ENCODE measurements around the gene POU3F3.

The POU3F3 gene

DNA sequence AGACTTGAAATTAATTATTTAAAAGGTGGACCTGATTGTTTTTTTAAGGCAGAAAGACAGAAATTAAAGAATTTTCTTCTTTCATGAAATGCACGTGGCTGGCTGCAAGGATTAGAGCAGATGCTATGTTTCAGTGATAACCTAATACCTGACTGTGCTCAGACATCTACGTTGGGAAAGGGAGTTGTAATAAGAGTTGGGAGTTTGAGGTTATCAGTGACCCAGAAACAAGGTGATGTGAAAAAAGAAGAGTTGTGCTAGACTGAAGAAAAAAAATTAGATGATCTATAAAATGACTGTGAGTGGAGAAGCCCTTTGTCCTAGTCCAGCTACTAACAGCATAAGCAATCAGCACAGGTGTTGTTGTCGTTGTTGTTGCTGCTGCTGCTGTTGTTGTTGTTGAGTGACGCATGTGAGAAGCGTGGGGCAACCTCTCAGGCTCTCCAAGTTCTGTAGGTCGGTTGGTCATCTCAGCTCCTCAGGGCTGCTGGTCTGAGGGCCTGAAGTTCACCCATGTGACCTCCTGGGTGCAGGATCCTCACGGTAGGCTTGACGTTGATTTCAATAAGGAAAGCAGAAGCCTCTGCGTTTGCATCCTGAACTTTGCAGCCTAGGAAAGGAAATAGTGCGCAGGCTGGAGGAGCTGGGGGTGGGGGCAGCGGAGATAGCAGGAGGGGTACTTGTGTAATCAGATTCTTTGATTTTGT is 7.6 kb downstream of the POU3F3 start:
- CTCF ChIA-PET = no interaction called here
- TF ChIP-seq L3MBTL2 (conservative IDR thresholded peaks at IDR 0.05) = no peak
- TF ChIP-seq FOXA1 (IDR thresholded peaks at IDR 0.05) = no peak
- no peak for TF ChIP-seq LEF1 (IDR thresholded peaks at IDR 0.05; ENCODE audit: borderline replicate concordance)
- no peak for TF ChIP-seq FOXK2 (IDR thresholded peaks at IDR 0.05)
- no peak for TF ChIP-seq FOXM1 (IDR thresholded peaks at IDR 0.05; ENCODE audit: borderline replicate concordance)
- TF ChIP-seq, protein P1, sequence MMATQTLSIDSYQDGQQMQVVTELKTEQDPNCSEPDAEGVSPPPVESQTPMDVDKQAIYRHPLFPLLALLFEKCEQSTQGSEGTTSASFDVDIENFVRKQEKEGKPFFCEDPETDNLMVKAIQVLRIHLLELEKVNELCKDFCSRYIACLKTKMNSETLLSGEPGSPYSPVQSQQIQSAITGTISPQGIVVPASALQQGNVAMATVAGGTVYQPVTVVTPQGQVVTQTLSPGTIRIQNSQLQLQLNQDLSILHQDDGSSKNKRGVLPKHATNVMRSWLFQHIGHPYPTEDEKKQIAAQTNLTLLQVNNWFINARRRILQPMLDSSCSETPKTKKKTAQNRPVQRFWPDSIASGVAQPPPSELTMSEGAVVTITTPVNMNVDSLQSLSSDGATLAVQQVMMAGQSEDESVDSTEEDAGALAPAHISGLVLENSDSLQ (IDR thresholded peaks at IDR 0.05) = no peak
- no peak for TF ChIP-seq HDGF (IDR thresholded peaks at IDR 0.05; ENCODE audit: borderline replicate concordance)
- TF ChIP-seq SUZ12 (IDR thresholded peaks at IDR 0.05) = no peak
- no peak for TF ChIP-seq ZNF384 (IDR thresholded peaks at IDR 0.05)
- TF ChIP-seq ELF4 (IDR thresholded peaks at IDR 0.05) = no peak
- no peak for TF ChIP-seq NFRKB (IDR thresholded peaks at IDR 0.05)
- TF ChIP-seq BHLHE40 (IDR thresholded peaks at IDR 0.05; ENCODE audit: borderline replicate concordance) = no peak
- no peak for DNase-seq (ENCODE audit: extremely low spot score)
- POLR2A ChIA-PET = interaction anchor here (1.2 to 2.0 kb wide), 3 partner anchors 8 to 11 kb away, joined by 5 to 11 read pairs (median 8); partner anchors contain the start of gene POU3F3

DNA sequence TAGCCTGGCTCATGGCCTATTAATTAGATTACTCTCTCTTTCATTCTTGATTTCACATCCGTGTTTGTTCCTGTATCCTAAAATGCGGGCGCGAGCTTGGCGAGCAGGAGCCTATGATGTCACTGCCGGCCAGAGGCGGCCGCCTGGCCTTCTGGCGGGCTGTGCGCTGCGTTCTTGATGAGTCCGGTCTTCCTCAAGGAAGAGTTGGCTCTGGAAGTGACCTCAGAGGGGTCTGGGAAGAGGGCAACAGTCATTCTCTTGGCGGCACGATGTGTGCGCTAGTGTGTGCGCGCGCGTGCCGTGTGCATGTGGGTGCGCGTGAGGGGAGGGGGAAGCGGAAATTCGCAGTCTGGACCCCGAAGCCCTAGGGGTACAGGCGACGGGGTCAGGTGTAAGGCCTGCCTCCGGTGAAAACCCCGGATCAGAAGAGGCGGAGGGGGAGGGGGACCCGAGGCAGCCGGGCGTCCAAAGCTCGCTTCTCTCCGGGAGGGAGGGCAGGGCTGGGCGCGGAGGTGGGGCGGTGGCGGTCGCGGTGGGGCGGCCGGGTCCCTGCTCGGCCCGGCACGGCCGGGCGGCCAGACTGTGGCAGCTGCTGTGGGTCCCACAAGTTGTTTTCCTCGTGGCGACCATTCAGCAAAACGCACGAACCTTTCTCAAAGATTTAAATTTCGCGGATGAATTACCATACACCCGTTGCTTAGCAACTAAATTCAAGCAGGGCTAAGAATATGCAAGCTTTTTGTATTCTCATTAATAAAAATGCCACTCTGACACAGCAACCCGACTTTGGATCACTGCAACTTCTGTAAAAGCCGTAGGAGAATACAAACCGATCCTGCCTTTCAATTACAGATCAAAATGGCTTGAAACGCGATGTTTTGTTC is 8.4 kb downstream of the POU3F3 start:
- CTCF ChIA-PET = no interaction called here
- TF ChIP-seq, protein P1 (IDR thresholded peaks at IDR 0.05) = no peak
- peak; percentile 34; the same call in 1 of the 2 replicates for TF ChIP-seq L3MBTL2 (conservative IDR thresholded peaks at IDR 0.05)
- POLR2A ChIA-PET = interaction anchor here (1.2 to 2.0 kb wide), 3 partner anchors 8 to 12 kb away, joined by 5 to 11 read pairs (median 8); partner anchors contain the start of gene POU3F3
- DNase-seq (ENCODE audit: extremely low spot score) = no peak

DNA sequence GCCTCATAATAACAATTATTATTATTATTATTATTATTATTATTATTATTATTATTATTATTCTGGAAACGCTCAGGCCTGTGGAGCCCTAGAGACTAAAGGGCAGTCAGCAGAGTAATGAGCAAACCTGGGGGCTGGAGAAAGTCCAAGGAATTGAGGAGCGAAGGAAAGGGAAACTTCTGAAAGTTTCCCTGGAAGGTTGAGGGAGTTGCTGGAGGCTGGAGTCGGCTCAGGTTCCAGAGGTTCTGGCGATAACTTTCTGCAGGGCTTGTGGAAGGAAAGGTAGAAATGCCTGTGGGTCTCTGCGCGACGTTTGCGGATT is 9.2 kb downstream of the POU3F3 start:
- no peak for TF ChIP-seq TARDBP (IDR thresholded peaks at IDR 0.05)
- no peak for TF ChIP-seq LEF1 (IDR thresholded peaks at IDR 0.05; ENCODE audit: borderline replicate concordance)
- TF ChIP-seq HDGF (IDR thresholded peaks at IDR 0.05; ENCODE audit: borderline replicate concordance) = no peak
- no peak for TF ChIP-seq FOXA1 (IDR thresholded peaks at IDR 0.05)
- TF ChIP-seq, protein P1 (IDR thresholded peaks at IDR 0.05) = no peak
- no peak for TF ChIP-seq SP1 (IDR thresholded peaks at IDR 0.05)
- no peak for TF ChIP-seq ARNT (IDR thresholded peaks at IDR 0.05)
- no peak for TF ChIP-seq FOXK2 (IDR thresholded peaks at IDR 0.05)
- TF ChIP-seq FOXM1 (IDR thresholded peaks at IDR 0.05; ENCODE audit: borderline replicate concordance) = no peak
- TF ChIP-seq ELF4 (IDR thresholded peaks at IDR 0.05) = no peak
- TF ChIP-seq NFRKB (IDR thresholded peaks at IDR 0.05) = no peak
- no peak for TF ChIP-seq CTBP1 (IDR thresholded peaks at IDR 0.05; ENCODE audit: borderline replicate concordance)
- TF ChIP-seq SUZ12 (IDR thresholded peaks at IDR 0.05) = no peak
- ChIA-PET CTCF (no interaction called here), POLR2A (interaction anchor here (2.0 kb wide), 1 partner anchor 10 kb away, joined by 8 read pairs; the partner anchor contains the start of gene POU3F3)
- DNase-seq (ENCODE audit: extremely low spot score) = no peak

DNA sequence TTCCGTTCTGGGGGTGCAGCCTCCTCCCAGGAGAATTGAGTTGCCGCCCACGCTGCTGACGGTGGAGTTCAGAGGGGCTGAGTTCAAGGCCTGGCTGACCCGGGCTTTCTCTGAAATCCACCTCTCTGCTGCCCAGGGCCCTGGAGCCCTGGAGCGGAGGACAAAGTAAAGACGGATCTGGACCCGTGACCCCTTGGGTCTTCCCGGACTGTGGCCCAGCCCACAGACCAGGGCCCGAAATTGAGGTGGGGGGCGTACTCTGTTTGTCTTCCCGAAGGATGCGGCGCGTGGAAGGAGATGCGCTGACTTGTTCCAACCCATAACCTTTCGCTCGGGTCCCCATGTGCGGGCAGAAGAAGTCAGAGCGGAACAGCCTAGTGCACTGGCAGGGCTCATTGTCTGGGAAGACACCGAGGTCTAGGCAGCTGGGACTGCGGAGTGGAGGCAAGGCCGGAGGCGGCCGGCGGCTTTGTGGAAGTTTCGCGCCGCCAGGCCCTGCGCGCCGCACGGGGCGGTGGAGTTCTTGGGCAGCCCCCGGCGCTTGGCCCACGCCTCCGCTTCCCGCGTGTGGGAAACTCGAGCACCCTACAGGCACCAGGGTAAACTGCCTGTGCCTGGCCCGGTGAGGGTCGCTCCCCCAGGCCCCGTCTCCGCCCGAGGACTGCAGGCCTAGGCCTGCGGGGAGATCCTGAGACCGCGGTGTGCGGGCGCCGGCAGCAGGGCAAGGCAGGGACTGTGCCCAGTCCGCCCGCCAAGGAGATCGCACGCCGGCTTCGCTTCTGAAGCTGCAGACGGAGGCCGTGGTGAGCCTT is 9.8 kb downstream of the POU3F3 start:
- CTCF ChIA-PET = no interaction called here
- TF ChIP-seq L3MBTL2 (conservative IDR thresholded peaks at IDR 0.05) (no peak), ARNT (IDR thresholded peaks at IDR 0.05) (no peak), CTBP1 (IDR thresholded peaks at IDR 0.05; ENCODE audit: borderline replicate concordance) (no peak), TARDBP (IDR thresholded peaks at IDR 0.05) (no peak), FOXA1 (IDR thresholded peaks at IDR 0.05) (no peak), BHLHE40 (IDR thresholded peaks at IDR 0.05; ENCODE audit: borderline replicate concordance) (no peak), SP1 (IDR thresholded peaks at IDR 0.05) (no peak)

DNA sequence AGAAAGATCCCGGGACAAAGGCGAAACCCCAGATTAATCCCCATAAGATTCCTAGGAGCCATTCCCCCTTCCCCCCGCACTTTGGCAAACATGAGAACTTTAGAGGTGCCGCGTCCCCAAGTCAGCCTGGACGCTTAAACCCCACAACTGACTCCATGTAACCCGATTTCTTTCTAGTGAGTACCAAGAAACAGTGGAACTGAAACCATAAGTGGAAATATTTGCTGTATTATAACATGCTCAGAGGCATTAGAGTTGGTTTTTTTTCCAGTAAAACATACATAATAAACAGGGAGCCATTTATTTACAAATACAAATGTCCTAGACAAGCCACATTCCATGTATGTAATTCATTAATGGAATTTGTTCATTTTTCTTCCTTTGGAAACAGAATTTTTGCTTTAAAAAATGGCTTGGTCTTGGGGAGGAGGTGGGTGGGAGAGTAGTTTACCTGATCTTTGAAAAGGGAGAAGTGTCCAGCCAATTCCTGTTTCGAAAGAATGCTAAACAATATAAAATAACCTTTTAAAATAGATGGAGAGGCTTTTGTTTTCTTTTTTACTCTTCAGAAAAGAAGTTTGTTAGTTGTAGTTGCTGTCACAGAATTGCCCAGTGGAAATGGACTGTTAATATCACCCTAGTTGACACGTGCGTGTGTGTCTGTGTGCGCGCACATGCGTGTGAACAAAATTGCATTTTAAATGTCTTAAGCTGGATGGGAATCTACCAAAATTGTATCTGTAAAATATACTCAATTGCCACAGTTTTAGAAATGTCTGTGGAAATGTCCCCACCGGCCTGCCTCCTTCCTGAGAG is 10.6 kb downstream of the POU3F3 start:
- ChIA-PET POLR2A (interaction anchor here (1.0 kb wide), 1 partner anchor 11 kb away, joined by 3 read pairs; the partner anchor contains the start of gene POU3F3), CTCF (interaction anchor here (1.6 kb wide), 1 partner anchor 15 kb away, joined by 4 read pairs; no protein-coding TSS in a partner anchor)
- TF ChIP-seq, protein P1 (IDR thresholded peaks at IDR 0.05) = no peak
- no peak for TF ChIP-seq TARDBP (IDR thresholded peaks at IDR 0.05)
- TF ChIP-seq CTBP1 (IDR thresholded peaks at IDR 0.05; ENCODE audit: borderline replicate concordance) = no peak
- TF ChIP-seq L3MBTL2 (conservative IDR thresholded peaks at IDR 0.05) = no peak
- TF ChIP-seq SP1 (IDR thresholded peaks at IDR 0.05) = no peak
- TF ChIP-seq SUZ12 (IDR thresholded peaks at IDR 0.05) = no peak
- TF ChIP-seq LEF1 (IDR thresholded peaks at IDR 0.05; ENCODE audit: borderline replicate concordance) = no peak
- TF ChIP-seq BHLHE40 (IDR thresholded peaks at IDR 0.05; ENCODE audit: borderline replicate concordance) = no peak
- TF ChIP-seq ELF4 (IDR thresholded peaks at IDR 0.05) = no peak
- no peak for TF ChIP-seq FOXM1 (IDR thresholded peaks at IDR 0.05; ENCODE audit: borderline replicate concordance)
- DNase-seq (ENCODE audit: extremely low spot score) = no peak

More for the DNA sequence above, 9.8 kb downstream of the POU3F3 start:
- POLR2A ChIA-PET = no interaction called here
- DNase-seq (ENCODE audit: extremely low spot score) = no peak

Measured in HEK293T (cell line).